Central memory CD8-positive, alpha-beta T cell (primary cell): Measurements from ENCODE around the gene CD300E.
"Not testable (repeated sequence)": the region's sequence is repeated elsewhere in the genome, so short reads cannot be mapped to it uniquely, and the experiment has no call there.

Experiments used
- ATAC-seq: fragments of 150-1000 bp; cut with Tn5 transposase; replicated peaks from 2 replicates; pipeline ENCODE4 v1.10.0; 2022; ENCODE audit warnings: mild to moderate bottlenecking, moderate FRiP score, moderate number of reproducible peaks; ENCODE audit not compliant: poor library complexity, severe bottlenecking; ENCODE audit errors: extremely low read depth
- DNase-seq, 2 donors: peaks; one replicate each; pipeline ENCODE4 v3.0.0; 2021; ENCODE audit warnings: low spot score in 2 of 2
- H3K27ac Mint-ChIP-seq: one replicate; pipeline ENCODE4 v1.8.0; 2022; ENCODE audit warnings: low read depth, mild to moderate bottlenecking, moderate library complexity, mixed read lengths
- H3K27me3 Mint-ChIP-seq: one replicate; pipeline ENCODE4 v1.8.0; 2022; ENCODE audit warnings: mixed read lengths
- H3K36me3 Mint-ChIP-seq: one replicate; pipeline ENCODE4 v1.8.0; 2022; ENCODE audit warnings: mild to moderate bottlenecking, moderate library complexity, mixed read lengths; ENCODE audit not compliant: insufficient read depth
- H3K4me1 Mint-ChIP-seq: one replicate; pipeline ENCODE4 v1.8.0; 2022; ENCODE audit warnings: mixed read lengths
- H3K4me3 Mint-ChIP-seq: one replicate; pipeline ENCODE4 v1.8.0; 2022; ENCODE audit warnings: mild to moderate bottlenecking, moderate library complexity, mixed read lengths
- H3K9me3 Mint-ChIP-seq: one replicate; pipeline ENCODE4 v1.8.0; 2022; ENCODE audit warnings: mixed read lengths

Gene CD300E

GRCh38 chr17:74631468-74632450, 8.2 kb upstream of the CD300E start:
- Mint-ChIP-seq H3K4me1 (peaks cover 5% of the 10 kb centered on the region), H3K27ac (no peak overlapping the region), H3K36me3 (no peaks in the 10 kb centered on the region), H3K4me3 (no peak overlapping the region), H3K9me3 (no peaks in the 10 kb centered on the region), H3K27me3 (peaks cover 78% of the 10 kb centered on the region)
- DNase-seq (no peak), ATAC-seq (no peak)

- not testable (repeated sequence) for H3K4me1 Mint-ChIP-seq, DNase-seq, H3K4me3 Mint-ChIP-seq, H3K36me3 Mint-ChIP-seq, H3K27ac Mint-ChIP-seq, ATAC-seq, H3K9me3 Mint-ChIP-seq
- peaks cover 77% of the 10 kb centered on the region for H3K27me3 Mint-ChIP-seq
Observed at GRCh38 chr17:74630251-74630650, 6.7 kb upstream of the CD300E start.

GRCh38 chr17:74625661-74626060, 2.1 kb upstream of the CD300E start:
- no peaks in the 10 kb centered on the region for H3K36me3 Mint-ChIP-seq
- peaks cover 93% of the 10 kb centered on the region for H3K27me3 Mint-ChIP-seq
- H3K9me3 Mint-ChIP-seq = no peaks in the 10 kb centered on the region
- no peaks in the 10 kb centered on the region for H3K4me1 Mint-ChIP-seq
- ATAC-seq (no peak), DNase-seq (no peak)
- no peak overlapping the region for H3K27ac Mint-ChIP-seq
- no peak overlapping the region for H3K4me3 Mint-ChIP-seq

- Mint-ChIP-seq H3K4me3 (no peak overlapping the region), H3K9me3 (no peaks in the 10 kb centered on the region), H3K27me3 (peaks cover 89% of the 10 kb centered on the region), H3K27ac (no peak overlapping the region), H3K36me3 (no peaks in the 10 kb centered on the region), H3K4me1 (no peaks in the 10 kb centered on the region)
- DNase-seq (no peak), ATAC-seq (no peak)
Observed at GRCh38 chr17:74624131-74624530, 593 bp upstream of the CD300E start.

GRCh38 chr17:74619077-74619673, 4.4 kb downstream of the CD300E start:
- Mint-ChIP-seq H3K36me3 (no peaks in the 10 kb centered on the region), H3K4me3 (no peak overlapping the region), H3K27me3 (peaks cover 80% of the 10 kb centered on the region), H3K4me1 (no peaks in the 10 kb centered on the region), H3K27ac (no peak overlapping the region), H3K9me3 (no peaks in the 10 kb centered on the region)
- no peak for ATAC-seq
- no peak for DNase-seq

- Mint-ChIP-seq H3K36me3 (no peaks in the 10 kb centered on the region), H3K27me3 (peaks cover 73% of the 10 kb centered on the region), H3K4me3 (no peak overlapping the region), H3K9me3 (no peaks in the 10 kb centered on the region), H3K27ac (no peak overlapping the region), H3K4me1 (no peaks in the 10 kb centered on the region)
- no peak for ATAC-seq
- no peak for DNase-seq
Observed at GRCh38 chr17:74618451-74618850, 5.1 kb downstream of the CD300E start.

- no peak for ATAC-seq
- no peaks in the 10 kb centered on the region for H3K9me3 Mint-ChIP-seq
- no peaks in the 10 kb centered on the region for H3K36me3 Mint-ChIP-seq
- peaks cover 59% of the 10 kb centered on the region for H3K27me3 Mint-ChIP-seq
- no peak overlapping the region for H3K27ac Mint-ChIP-seq
- no peak for DNase-seq
- H3K4me3 Mint-ChIP-seq = no peak overlapping the region
- H3K4me1 Mint-ChIP-seq = no peaks in the 10 kb centered on the region
Observed at GRCh38 chr17:74616696-74617095, 6.8 kb downstream of the CD300E start.

- Mint-ChIP-seq H3K27me3 (peaks cover 33% of the 10 kb centered on the region), H3K9me3 (no peaks in the 10 kb centered on the region), H3K4me1 (no peaks in the 10 kb centered on the region), H3K27ac (no peak overlapping the region), H3K36me3 (no peaks in the 10 kb centered on the region), H3K4me3 (no peak overlapping the region)
- ATAC-seq (no peak), DNase-seq (no peak)
Observed at GRCh38 chr17:74612046-74612445, 11.5 kb downstream of the CD300E start.

- no peak overlapping the region for H3K4me3 Mint-ChIP-seq
- H3K27me3 Mint-ChIP-seq = peaks cover 29% of the 10 kb centered on the region
- no peak overlapping the region for H3K27ac Mint-ChIP-seq
- H3K9me3 Mint-ChIP-seq = no peaks in the 10 kb centered on the region
- no peaks in the 10 kb centered on the region for H3K36me3 Mint-ChIP-seq
- no peak for DNase-seq
- no peak for ATAC-seq
- H3K4me1 Mint-ChIP-seq = no peaks in the 10 kb centered on the region
Observed at GRCh38 chr17:74610108-74610507, 13.4 kb downstream of the CD300E start.

GRCh38 chr17:74608511-74608910, 15.0 kb downstream of the CD300E start:
- H3K27ac Mint-ChIP-seq = no peak overlapping the region
- DNase-seq (no peak), ATAC-seq (no peak)
- no peaks in the 10 kb centered on the region for H3K4me1 Mint-ChIP-seq
- H3K4me3 Mint-ChIP-seq = no peak overlapping the region
- peaks cover 29% of the 10 kb centered on the region for H3K27me3 Mint-ChIP-seq
- no peaks in the 10 kb centered on the region for H3K36me3 Mint-ChIP-seq
- H3K9me3 Mint-ChIP-seq = no peaks in the 10 kb centered on the region

- DNase-seq (no peak), ATAC-seq (no peak)
- no peak overlapping the region for H3K27ac Mint-ChIP-seq
- H3K4me1 Mint-ChIP-seq = no peaks in the 10 kb centered on the region
- peaks cover 42% of the 10 kb centered on the region for H3K27me3 Mint-ChIP-seq
- no peaks in the 10 kb centered on the region for H3K9me3 Mint-ChIP-seq
- no peaks in the 10 kb centered on the region for H3K36me3 Mint-ChIP-seq
- H3K4me3 Mint-ChIP-seq = no peak overlapping the region
Observed at GRCh38 chr17:74607221-74607620, 16.3 kb downstream of the CD300E start.

- ATAC-seq (no peak), DNase-seq (no peak)
- Mint-ChIP-seq H3K27me3 (peaks cover 54% of the 10 kb centered on the region), H3K9me3 (no peaks in the 10 kb centered on the region), H3K36me3 (no peaks in the 10 kb centered on the region), H3K4me1 (no peaks in the 10 kb centered on the region), H3K27ac (no peak overlapping the region), H3K4me3 (no peak overlapping the region)
Observed at GRCh38 chr17:74606050-74606449, 17.5 kb downstream of the CD300E start.

- no peak overlapping the region for H3K27ac Mint-ChIP-seq
- peaks cover 61% of the 10 kb centered on the region for H3K27me3 Mint-ChIP-seq
- ATAC-seq (no peak), DNase-seq (no peak)
- no peaks in the 10 kb centered on the region for H3K9me3 Mint-ChIP-seq
- no peaks in the 10 kb centered on the region for H3K4me1 Mint-ChIP-seq
- H3K36me3 Mint-ChIP-seq = no peaks in the 10 kb centered on the region
- H3K4me3 Mint-ChIP-seq = no peak overlapping the region
Observed at GRCh38 chr17:74605361-74605760, 18.2 kb downstream of the CD300E start.
